A172 (cell line): ENCODE results near the gene TMC1. TPM values are rescaled to one million over a fixed set of nuclear protein-coding genes. Genes with fewer than 3 reads are reported as not detected.
A peak's percentile ranks its signal among the peaks of the same experiment; 100 is the strongest.
"Not testable (repeated sequence)": the region's sequence is repeated elsewhere in the genome, so short reads cannot be mapped to it uniquely, and the experiment has no call there.

Experiments used
- DNase-seq: peaks from one replicate; pipeline ENCODE4 v3.0.0-alpha.2; 2015; ENCODE audit warnings: low spot score
- total RNA-seq: library from RNA; depleted of rRNA; stranded (reverse); fragments of >200 nt; shearing (Covaris generic); gene quantifications from 2 replicates; pipeline ENCODE4 v1.2.3, GENCODE V29; 2014; rRNA removed

Gene TMC1
- total RNA-seq = not detected in 2 replicates

- not testable (repeated sequence) for DNase-seq
Measured at GRCh38 chr9:72521416-72521815, at the start of gene TMC1. TSS of gene TMC1 (plus strand) at chr9:72521608. CDS start at chr9:72648649, 127,041 bp downstream.

DNA sequence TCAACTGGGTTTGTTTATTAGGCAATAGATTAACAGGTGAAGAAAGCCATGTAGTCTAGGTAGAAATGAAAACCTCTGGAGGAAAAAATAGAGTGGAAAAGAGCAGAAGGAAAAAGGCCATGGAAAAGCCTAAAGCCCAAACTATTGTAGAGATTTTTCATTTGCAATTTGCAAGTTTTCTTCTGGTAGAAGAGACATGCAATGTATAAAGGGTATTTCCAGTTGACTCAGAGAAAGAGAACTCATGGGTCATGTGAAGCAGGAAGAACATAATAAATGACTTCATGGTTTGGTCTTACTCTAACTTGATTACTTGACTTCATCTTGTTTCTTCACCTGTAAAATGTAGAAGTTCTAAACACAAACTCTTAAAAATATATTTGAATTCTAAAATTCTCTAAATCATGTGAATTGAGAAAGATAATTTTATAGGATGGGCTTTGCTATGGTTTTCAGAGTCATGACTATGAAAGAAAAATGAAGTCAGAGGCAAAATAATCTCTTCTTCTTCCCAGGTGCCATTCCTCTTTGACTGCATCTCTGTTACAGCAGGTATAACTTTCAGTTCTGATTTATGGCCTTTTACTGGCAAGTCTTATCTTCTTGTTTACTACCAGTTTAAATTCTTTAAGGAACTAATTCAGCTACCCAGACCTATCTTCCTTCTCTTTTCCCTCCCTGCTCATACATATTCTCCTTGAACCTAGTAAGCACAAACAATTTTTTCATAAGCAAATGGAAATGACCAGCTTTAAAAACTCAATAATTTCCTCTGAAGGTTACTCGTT is 47.7 kb upstream of the TMC1 start:
- peak; percentile 64 for DNase-seq

DNA sequence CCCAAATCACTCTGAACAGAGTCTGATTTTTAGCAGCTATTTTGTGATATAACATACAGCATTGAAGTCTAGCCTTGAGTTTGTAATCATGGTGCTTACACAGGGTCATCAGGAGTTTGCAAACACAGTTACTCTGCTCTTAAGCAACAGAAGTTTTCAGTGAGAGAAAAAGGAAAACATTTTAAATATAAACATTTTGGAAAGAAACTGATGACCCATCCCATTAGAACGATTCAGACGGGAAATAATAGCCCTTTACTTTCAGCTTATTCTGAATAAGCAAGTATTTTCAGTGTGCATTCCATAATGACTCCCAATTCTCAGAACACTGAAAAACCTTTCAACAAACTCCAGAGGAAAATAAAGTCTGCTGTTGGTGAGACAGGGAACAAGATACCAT is 46.7 kb upstream of the TMC1 start:
- DNase-seq = no peak

- no peak for DNase-seq
Measured at GRCh38 chr9:72476100-72476499, 45.3 kb upstream of the TMC1 start.

- DNase-seq = peak; percentile 91
Measured at GRCh38 chr9:72476617-72477437, 44.6 kb upstream of the TMC1 start.

- DNase-seq = peak; percentile 85
Measured at GRCh38 chr9:72477930-72478518, 43.4 kb upstream of the TMC1 start.

DNA sequence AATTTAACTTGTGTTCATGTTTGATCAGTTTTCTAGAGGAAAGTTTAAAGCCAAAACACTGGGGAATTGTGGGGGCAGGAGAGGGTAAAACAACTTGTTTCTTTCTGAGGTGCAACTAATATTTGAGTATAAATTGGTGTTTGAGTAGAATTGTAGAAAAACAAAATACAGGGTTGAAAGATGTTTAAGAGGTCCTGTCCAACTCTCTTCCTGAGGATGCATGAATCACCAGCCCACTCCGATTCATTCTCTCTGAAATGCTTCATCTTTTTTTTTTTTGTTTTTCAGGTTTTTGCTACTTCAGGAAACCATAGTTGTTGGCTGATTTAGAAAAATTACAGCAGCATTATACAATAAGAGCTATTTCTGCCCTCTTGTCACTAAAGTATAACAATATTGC is 42.4 kb upstream of the TMC1 start:
- DNase-seq = peak; percentile 26

DNA sequence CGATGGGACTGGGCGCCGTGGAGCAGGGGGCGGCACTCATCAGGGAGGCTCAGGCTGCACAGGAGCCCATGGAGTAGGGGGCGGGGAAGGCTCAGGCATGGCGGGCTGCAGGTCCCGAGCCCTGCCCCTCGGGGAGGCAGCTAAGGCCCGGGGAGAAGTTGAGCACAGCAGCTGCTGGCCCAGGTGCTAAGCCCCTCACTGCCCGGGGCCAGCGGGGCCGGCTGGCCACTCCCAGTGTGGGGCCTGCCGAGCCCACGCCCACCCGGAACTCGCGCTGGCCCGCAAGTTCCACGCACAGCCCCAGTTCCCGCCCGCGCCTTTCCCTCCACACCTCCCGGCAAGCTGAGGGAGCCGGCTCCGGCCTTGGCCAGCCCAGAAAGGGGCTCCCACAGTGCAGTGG is 41.1 kb upstream of the TMC1 start:
- DNase-seq = not testable (repeated sequence)

- no peak for DNase-seq
Measured at GRCh38 chr9:72480921-72481320, 40.5 kb upstream of the TMC1 start.

DNA sequence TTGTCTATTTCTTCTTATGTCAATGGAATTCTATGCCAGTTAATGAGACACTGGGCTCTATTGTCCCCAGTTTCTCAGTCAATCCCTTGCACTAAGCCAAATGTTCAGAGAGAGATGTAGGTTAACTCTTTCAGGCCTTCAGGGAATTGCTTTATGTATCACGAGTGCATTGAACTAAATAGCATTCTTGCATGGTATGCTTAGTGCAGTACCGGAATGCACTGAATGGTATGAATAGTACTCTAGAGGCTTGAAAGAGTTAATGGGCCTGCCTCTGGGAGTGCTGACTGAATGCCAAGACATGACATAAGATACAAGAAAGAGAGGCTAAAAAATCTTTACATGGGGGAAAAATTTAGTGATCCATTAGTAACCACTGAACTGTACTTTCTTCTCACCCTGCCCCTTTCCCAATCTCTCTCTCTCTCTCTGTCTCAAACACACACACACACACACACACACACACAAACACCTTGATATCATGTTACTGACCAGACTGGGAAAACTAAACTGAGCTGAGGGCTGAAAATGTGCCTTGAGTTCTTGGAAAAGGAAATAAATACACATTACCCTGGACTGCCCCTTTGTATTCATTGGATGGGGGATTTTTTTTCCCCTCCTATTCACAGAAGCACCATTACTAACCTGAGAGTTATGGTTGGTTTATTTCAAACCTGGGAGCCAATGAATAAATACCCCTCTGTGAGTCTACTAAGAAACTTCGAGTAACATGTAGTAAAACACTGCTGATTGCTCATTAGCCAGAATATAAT is 35.4 kb upstream of the TMC1 start:
- DNase-seq = no peak

GRCh38 chr9:72486594-72486955 is 34.8 kb upstream of the TMC1 start:
- DNase-seq = no peak

DNA sequence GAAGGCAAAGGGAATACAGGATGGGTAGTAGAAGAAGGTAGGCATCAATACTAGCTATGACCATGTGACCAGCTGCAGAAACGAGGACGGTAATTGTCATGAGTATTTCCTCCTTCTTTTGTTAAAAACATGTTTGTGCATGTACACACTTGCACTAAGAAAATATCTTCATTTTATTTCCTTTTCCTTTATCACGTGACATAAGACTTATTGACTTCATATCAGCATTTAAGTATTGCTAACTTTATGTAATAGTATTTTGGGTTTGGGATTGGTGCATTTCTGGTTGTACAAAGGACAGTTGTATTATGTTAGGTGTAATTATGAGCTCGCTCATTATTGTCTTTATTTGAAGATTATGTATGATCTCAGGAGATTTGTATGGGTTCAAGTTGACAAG is 33.7 kb upstream of the TMC1 start:
- DNase-seq = not testable (repeated sequence)

DNA sequence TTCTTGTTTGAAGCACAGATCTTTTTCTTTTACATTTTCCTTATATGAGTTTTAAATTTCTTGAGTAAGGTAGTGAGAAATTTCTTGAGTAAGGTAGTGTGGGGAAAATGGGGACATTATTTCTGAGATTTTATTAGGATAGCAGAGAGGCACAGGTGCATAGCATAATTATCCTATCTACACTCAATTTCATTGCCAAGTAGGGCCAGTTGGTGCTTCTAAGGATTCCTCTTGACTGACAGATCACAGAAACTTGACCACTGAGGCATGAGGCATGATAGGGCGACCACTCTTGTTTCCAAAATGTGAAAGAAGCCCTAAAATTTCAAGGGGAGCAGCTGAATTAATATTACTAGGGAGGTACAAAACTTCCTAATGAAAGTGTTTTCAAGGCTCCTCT is 31.4 kb upstream of the TMC1 start:
- no peak for DNase-seq

GRCh38 chr9:72491242-72491641 is 30.2 kb upstream of the TMC1 start:
- no peak for DNase-seq

- DNase-seq = no peak
Measured at GRCh38 chr9:72494051-72494450, 27.4 kb upstream of the TMC1 start.

DNA sequence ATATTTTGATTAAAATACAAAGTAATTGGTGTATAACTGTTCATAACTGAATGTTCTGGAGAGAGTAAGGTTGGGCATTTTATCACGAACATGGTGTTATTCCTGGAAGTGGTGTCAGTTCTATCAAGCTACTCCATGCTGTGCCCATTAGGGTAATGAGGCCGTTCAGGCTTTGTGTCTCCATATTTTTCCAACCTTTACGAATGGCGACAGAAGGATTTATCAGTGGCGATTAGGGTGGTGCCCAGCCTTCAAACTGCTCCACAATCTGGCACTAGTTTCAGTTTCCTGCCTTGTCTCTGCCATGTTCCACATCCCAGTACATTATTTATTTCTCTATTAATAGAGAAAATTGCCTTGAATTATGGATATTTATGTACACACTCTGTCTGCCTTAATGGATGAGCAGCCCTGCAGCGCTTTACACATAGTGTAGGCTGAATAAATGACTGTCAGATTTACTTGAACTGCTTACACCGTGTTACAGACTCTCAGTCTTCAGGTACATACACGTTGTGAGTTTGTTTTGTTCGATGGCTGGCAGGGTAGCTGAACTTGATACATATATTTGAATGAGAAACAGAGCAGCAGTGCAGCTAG is 23.9 kb upstream of the TMC1 start:
- no peak for DNase-seq

DNA sequence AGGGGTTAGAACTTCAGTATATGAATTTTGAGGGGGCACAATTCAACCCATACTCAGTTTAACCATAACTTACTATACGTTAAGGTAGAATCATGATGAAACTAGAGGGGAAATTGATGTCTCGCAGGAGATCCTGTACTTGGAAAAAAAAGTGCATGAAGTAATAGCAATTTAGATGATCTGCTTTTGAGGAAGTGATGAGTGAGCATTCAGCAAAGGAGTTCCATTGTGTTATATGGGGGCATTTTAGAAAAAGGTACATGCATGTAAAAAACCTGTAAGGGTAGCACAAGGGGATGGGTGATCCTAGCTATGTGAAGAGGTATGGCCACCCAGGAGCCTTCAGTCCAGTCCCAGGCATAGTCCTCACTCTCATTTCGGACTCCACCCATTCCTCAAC is 14.8 kb upstream of the TMC1 start:
- DNase-seq = no peak

DNA sequence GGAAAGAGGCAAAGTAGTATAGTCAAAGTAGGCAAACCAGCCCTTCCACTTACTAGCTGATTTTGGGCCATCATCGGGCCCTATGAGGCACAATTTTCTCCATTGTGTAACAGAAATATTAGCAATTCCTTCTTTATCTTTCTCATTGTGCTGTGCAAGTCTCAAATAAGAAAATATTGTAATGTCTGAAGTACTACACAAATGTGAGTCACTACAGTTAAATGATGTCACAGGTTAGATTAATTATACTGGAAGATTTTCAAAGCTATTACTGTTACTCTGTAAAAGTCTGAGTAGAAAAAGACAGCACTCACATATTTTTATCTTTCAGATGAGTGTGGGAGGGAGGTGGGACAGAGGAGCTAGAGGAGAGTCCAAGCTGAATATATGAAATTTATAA is 12.4 kb upstream of the TMC1 start:
- peak; percentile 56 for DNase-seq

DNA sequence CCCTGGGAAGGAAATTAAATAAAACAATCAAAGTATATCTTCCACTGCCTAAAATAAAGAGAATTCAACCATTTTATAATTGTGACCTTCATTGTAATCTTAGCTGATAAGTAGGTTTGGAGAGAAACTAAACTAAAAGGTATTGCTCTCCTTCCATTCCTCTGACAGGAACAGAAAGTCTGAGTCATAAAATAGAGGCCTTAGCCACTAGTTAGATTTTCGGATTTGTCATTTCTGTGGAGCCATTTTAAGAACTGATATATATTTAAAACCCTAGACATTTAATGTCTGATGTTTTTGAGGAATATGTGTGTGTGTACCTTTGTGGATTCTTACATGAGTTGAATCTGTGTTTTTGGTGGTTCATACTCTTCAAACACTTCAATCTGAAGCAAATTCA is 11.8 kb upstream of the TMC1 start:
- DNase-seq = peak; percentile 51

DNA sequence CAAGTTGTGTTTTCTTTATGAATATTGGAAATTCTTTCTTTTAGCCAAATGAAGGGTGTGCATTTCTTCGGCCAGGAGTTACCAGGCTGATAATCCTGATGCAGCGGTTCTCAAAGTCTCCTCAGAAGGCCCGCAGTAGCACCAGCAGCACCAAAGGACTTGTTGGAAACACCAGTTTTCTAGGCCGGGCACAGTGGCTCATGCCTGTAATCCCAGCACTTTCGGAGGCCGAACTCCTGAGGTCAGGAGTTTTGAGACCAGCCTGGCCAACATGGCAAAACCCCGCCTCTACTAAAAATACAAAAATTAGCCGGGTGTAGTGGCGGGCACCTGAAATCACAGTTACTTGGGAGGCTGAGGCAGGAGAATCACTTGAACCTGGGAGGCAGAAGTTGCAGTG is 397 bp upstream of the TMC1 start:
- not testable (repeated sequence) for DNase-seq

DNA sequence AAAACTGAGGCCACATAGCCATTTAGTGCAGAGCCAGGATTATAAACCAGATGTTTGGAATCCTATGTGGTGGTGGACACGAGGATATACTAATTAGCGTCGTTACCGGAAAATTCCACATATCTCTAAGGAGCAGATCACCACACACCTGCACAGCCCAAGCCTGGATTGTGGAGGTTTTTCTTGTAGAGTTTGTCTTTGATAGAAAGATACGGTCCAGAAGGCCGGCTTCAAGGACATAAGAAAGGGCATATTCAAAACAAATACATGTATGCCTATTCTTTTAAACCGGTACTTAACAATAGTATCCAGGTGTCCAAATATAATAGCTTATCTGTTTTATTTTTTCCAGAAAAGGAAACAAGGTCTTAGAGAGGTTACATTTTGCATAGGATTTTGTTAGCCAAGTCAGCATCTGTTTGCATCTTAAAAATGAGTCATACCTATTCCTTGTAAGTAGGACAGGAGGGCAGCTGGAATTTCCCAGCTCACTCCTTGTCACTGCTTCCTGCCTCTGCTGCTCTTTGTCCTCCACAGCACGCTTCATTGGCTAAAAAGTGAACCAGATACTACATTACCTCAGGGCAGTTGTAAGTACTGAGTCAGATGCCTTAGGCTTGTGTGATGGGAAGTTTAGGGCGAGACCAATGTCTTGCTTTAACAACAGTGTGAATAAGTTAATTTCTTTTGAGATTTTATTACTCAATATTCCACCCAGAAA is 3.6 kb downstream of the TMC1 start:
- DNase-seq = peak; percentile 99
